IMR-90 (cell line): ENCODE results near the gene TBC1D16. TPM values are rescaled to one million over a fixed set of nuclear protein-coding genes. Genes with fewer than 3 reads are reported as not detected.

Source experiments
- ATAC-seq: fragments of 200-7000 bp; cut with Tn5 transposase; 2 replicates; pipeline ENCODE4 v1.9.1; 2020; ENCODE audit warnings: low read depth, mild to moderate bottlenecking, moderate library complexity
- BruUV-seq: library from RNA; stranded (reverse); fragments of 400-500 nt; replicated peaks from 2 replicates; lab custom pipeline; 2021; lab: Mats Ljungman, UMichigan
- CTCF ChIA-PET: fragments of 300-600 bp; formaldehyde crosslinking; extraction: SDS; loops from one replicate; lab custom pipeline; 2021; ENCODE audit warnings: antibody characterized with exemption; lab: Yijun Ruan, JAX
- POLR2A ChIA-PET: fragments of 300-600 bp; sonication (Branson Sonifier 250); formaldehyde crosslinking; loops from one replicate; lab custom pipeline; 2022; ENCODE audit warnings: antibody characterized with exemption; ENCODE audit not compliant: unreplicated experiment; lab: Charles Lee
- DNase-seq: peaks from one replicate; pipeline ENCODE4 v3.0.0; 2013
- H2AFZ ChIP-seq: replicated peaks from 2 replicates; pipeline ENCODE3; 2013; ENCODE audit warnings: low read length, mild to moderate bottlenecking; ENCODE audit not compliant: poor library complexity
- H2AK5ac ChIP-seq: 2 replicates; pipeline ENCODE4 v1.6.1; 2013; ENCODE audit warnings: low read depth, low read length, inconsistent platforms
- H2AK9ac ChIP-seq: replicated peaks from 2 replicates; pipeline ENCODE3; 2013; ENCODE audit warnings: mild to moderate bottlenecking, low read depth, low read length, moderate library complexity; ENCODE audit not compliant: poor library complexity
- H2BK120ac ChIP-seq: 2 replicates; pipeline ENCODE4 v1.6.1; 2013; ENCODE audit warnings: low read depth, low read length, inconsistent platforms
- H2BK15ac ChIP-seq: 3 replicates; pipeline ENCODE4 v1.6.1; 2013; ENCODE audit warnings: low read depth, low read length, inconsistent platforms
- H2BK20ac ChIP-seq: 2 replicates; pipeline ENCODE4 v1.6.1; 2013; ENCODE audit warnings: low read depth, mild to moderate bottlenecking, inconsistent platforms, low read length, moderate library complexity
- H2BK5ac ChIP-seq: 2 replicates; pipeline ENCODE4 v1.6.1; 2013; ENCODE audit warnings: mild to moderate bottlenecking, low read depth, low read length, inconsistent platforms; ENCODE audit not compliant: poor library complexity, severe bottlenecking
- H3K14ac ChIP-seq: replicated peaks from 2 replicates; pipeline ENCODE4 v1.6.1; 2013; ENCODE audit warnings: low read depth, low read length, inconsistent platforms
- H3K18ac ChIP-seq: 2 replicates; pipeline ENCODE4 v1.6.1; 2013; ENCODE audit warnings: low read depth, low read length, control low read depth
- H3K23ac ChIP-seq: 2 replicates; pipeline ENCODE4 v1.6.1; 2013; ENCODE audit warnings: low read depth, low read length, inconsistent platforms
- H3K27ac ChIP-seq: 2 replicates; pipeline ENCODE4 v1.5.1; 2013; ENCODE audit warnings: mild to moderate bottlenecking, control low read depth, low read length; ENCODE audit not compliant: insufficient read depth
- H3K27me3 ChIP-seq: 2 replicates; pipeline ENCODE4 v1.6.1; 2013; ENCODE audit warnings: low read length; ENCODE audit not compliant: control insufficient read depth, insufficient read depth
- H3K36me3 ChIP-seq: 2 replicates; pipeline ENCODE4 v1.6.1; 2013; ENCODE audit warnings: low read length, mixed read lengths; ENCODE audit not compliant: control insufficient read depth, insufficient read depth
- H3K4ac ChIP-seq: 2 replicates; pipeline ENCODE4 v1.6.1; 2013; ENCODE audit warnings: low read depth, low read length, inconsistent platforms
- H3K4me1 ChIP-seq: 2 replicates; pipeline ENCODE4 v1.6.1; 2013; ENCODE audit warnings: low read length, mixed read lengths; ENCODE audit not compliant: control insufficient read depth, insufficient read depth
- H3K4me2 ChIP-seq: 2 replicates; pipeline ENCODE4 v1.6.1; 2013; ENCODE audit warnings: low read depth, mild to moderate bottlenecking, control low read depth, low read length, moderate library complexity
- H3K4me3 ChIP-seq: 2 replicates; pipeline ENCODE4 v1.5.1; 2013; ENCODE audit warnings: low read depth, mild to moderate bottlenecking, control low read depth, low read length, moderate library complexity; ENCODE audit not compliant: insufficient read depth
- H3K56ac ChIP-seq: 2 replicates; pipeline ENCODE4 v1.6.1; 2013; ENCODE audit warnings: low read length, inconsistent platforms; ENCODE audit not compliant: insufficient read depth; ENCODE audit errors: extremely low read depth
- H3K79me1 ChIP-seq, 2 experiments: 2 replicates each; pipeline ENCODE4 v1.6.1; 2013; ENCODE audit warnings: low read length in 2 of 2, inconsistent platforms in 1 of 2, low read depth in 1 of 2
- H3K9ac ChIP-seq: 2 replicates; pipeline ENCODE4 v1.6.1; 2013; ENCODE audit warnings: low read depth, low read length, control low read depth
- H3K9me1 ChIP-seq: 2 replicates; pipeline ENCODE4 v1.6.1; 2013; ENCODE audit warnings: low read length, inconsistent platforms; ENCODE audit not compliant: insufficient read depth
- H3K9me3 ChIP-seq: 2 replicates; pipeline ENCODE4 v1.6.1; 2013; ENCODE audit warnings: low read length; ENCODE audit not compliant: control insufficient read depth, insufficient read depth
- H4K20me1 ChIP-seq: 2 replicates; pipeline ENCODE4 v1.6.1; 2013; ENCODE audit warnings: low read length, inconsistent platforms; ENCODE audit not compliant: insufficient read depth
- H4K5ac ChIP-seq: 2 replicates; pipeline ENCODE4 v1.6.1; 2013; ENCODE audit warnings: mild to moderate bottlenecking, low read depth, low read length, control low read depth
- H4K8ac ChIP-seq, 2 experiments: 2 replicates each; pipeline ENCODE4 v1.6.1; 2013; ENCODE audit warnings: low read depth in 2 of 2, low read length in 2 of 2, control low read depth in 1 of 2, inconsistent platforms in 1 of 2
- H4K91ac ChIP-seq: 2 replicates; pipeline ENCODE4 v1.6.1; 2013; ENCODE audit warnings: low read depth, low read length, inconsistent platforms; ENCODE audit not compliant: insufficient read depth
- CHD1 ChIP-seq: IDR thresholded peaks from 2 replicates; pipeline ENCODE4 v1.6.1; 2012; ENCODE audit warnings: low read depth, low read length, improper control_type of control experiment
- CTCF ChIP-seq: conservative IDR thresholded peaks from 2 replicates; pipeline ENCODE4 v1.5.1; 2012; ENCODE audit warnings: mild to moderate bottlenecking, low read depth, low read length, improper control_type of control experiment
- ELK1 ChIP-seq: fragments of 150-350 bp; IDR thresholded peaks from 2 replicates; pipeline ENCODE4 v1.6.1; 2016; ENCODE audit warnings: low read depth, mild to moderate bottlenecking, low read length, moderate library complexity, borderline replicate concordance
- FOS ChIP-seq: fragments of 150-350 bp; IDR thresholded peaks from 2 replicates; pipeline ENCODE4 v1.6.1; 2016; ENCODE audit warnings: low read depth, low read length
- MAFK ChIP-seq: IDR thresholded peaks from 2 replicates; pipeline ENCODE4 v1.6.1; 2012; ENCODE audit warnings: low read depth, low read length, improper control_type of control experiment
- MAZ ChIP-seq: IDR thresholded peaks from 2 replicates; pipeline ENCODE4 v1.6.1; 2012; ENCODE audit warnings: low read depth, mild to moderate bottlenecking, low read length, improper control_type of control experiment, moderate library complexity, borderline replicate concordance
- MXI1 ChIP-seq: IDR thresholded peaks from 2 replicates; pipeline ENCODE4 v1.6.1; 2012; ENCODE audit warnings: low read depth, mild to moderate bottlenecking, low read length, moderate library complexity, borderline replicate concordance
- NFE2L2 ChIP-seq: fragments of 150-350 bp; IDR thresholded peaks from 2 replicates; pipeline ENCODE4 v1.6.1; 2016; ENCODE audit warnings: low read depth, mild to moderate bottlenecking, low read length
- RAD21 ChIP-seq: IDR thresholded peaks from 2 replicates; pipeline ENCODE4 v1.6.1; 2012; ENCODE audit warnings: low read length, improper control_type of control experiment
- RCOR1 ChIP-seq: IDR thresholded peaks from 2 replicates; pipeline ENCODE4 v1.6.1; 2012; ENCODE audit warnings: mild to moderate bottlenecking, low read length, improper control_type of control experiment; ENCODE audit not compliant: insufficient replicate concordance
- RFX5 ChIP-seq: IDR thresholded peaks from 2 replicates; pipeline ENCODE4 v1.8.0; 2012; ENCODE audit warnings: low read depth, mild to moderate bottlenecking, low read length, moderate library complexity
- WGBS, 2 experiments: methylation state at CpG; one replicate each; pipeline versions ENCODE4 v1.1.5 to v1.1.7; 2013; ENCODE audit warnings: missing lambda C conversion rate in 2 of 2; ENCODE audit not compliant: insufficient read length in 1 of 2; ENCODE audit errors: extremely low coverage in 2 of 2; 5-methylcytosine and 5-hydroxymethylcytosine counted together
- dilution Hi-C: fragments of 300-500 bp; cut with HindIII; formaldehyde crosslinking; loops from one replicate; pipeline ENCODE4 v1.14.3; 2018; ENCODE audit warnings: low sequenced_read_pairs; ENCODE audit not compliant: unreplicated experiment
- in situ Hi-C: fragments of 300-500 bp; cut with MboI; formaldehyde crosslinking; loops from 3 replicates; pipeline ENCODE4 v1.14.3; 2019; ENCODE audit warnings: low sequenced_read_pairs, inconsistent platforms, mixed read lengths
- intact Hi-C: fragments of 100-400 bp; cut with micrococcal nuclease; formaldehyde crosslinking; loops from 2 replicates; pipeline ENCODE4 v1.10.0; 2022
- polyA plus RNA-seq, 3 experiments: library from polyadenylated mRNA; depleted of rRNA; stranded (reverse); fragments of >200 nt; gene quantifications; 2 replicates each; pipeline ENCODE4 v1.2.3, GENCODE V29; 2012; ENCODE audit warnings: low replicate concordance in 1 of 3
- total RNA-seq: library from RNA; depleted of rRNA; stranded (reverse); fragments of >200 nt; gene quantifications from 2 replicates; pipeline ENCODE4 v1.2.3, GENCODE V29; 2012

Gene TBC1D16
- total and polyA plus RNA-seq, 2 of the 4 experiments (the other 2 are of a cell fraction): 10.1 to 16.7 TPM

GRCh38 chr17:80002690-80003490 lies 32.8 kb downstream of the TBC1D16 start:
- CTCF ChIA-PET: interaction anchor here (1.7 kb wide), 1 partner anchor 9 kb away, joined by 3 read pairs; no protein-coding TSS in a partner anchor
- no peaks in the 10 kb centered on the region for H3K9me1 ChIP-seq
- H2AK5ac ChIP-seq: no peak overlapping the region
- no peak overlapping the region for H2BK15ac ChIP-seq
- H3K4me2 ChIP-seq: no peak overlapping the region
- no peak overlapping the region for H4K91ac ChIP-seq
- H3K14ac ChIP-seq: no peak overlapping the region
- H3K23ac ChIP-seq: no peak overlapping the region
- no peak overlapping the region for H4K8ac ChIP-seq
- in situ Hi-C loops (no loop called here), intact Hi-C loops (no loop called here), dilution Hi-C loops (no loop called here)
- POLR2A ChIA-PET: interaction anchor here (0.6 kb wide), 1 partner anchor 189 kb away, joined by 4 read pairs; no protein-coding TSS in a partner anchor
- no peak overlapping the region for H2AFZ ChIP-seq
- no peak overlapping the region for H3K27ac ChIP-seq
- no peak overlapping the region for H2AK9ac ChIP-seq
- no peak overlapping the region for H3K9ac ChIP-seq
- no TSS peak for BruUV-seq
- no peak overlapping the region for H3K18ac ChIP-seq
- no peak overlapping the region for H2BK120ac ChIP-seq
- DNase-seq (no peak), ATAC-seq (no peak)
- H3K79me1 ChIP-seq: peaks cover 9 to 19% of the 10 kb centered on the region in 2 experiments; a peak in 3 of 4 replicates
- H3K4me3 ChIP-seq: no peak overlapping the region
- no peak overlapping the region for H4K5ac ChIP-seq
- 98% methylated on average over 12 of the region's 30 CpGs; no CpG with 5 or more reads in 1 of the 2 experiments for WGBS, 2 experiments
- no peak overlapping the region for H3K56ac ChIP-seq
- H3K27me3 ChIP-seq: no peaks in the 10 kb centered on the region
- peaks cover 13% of the 10 kb centered on the region for H3K36me3 ChIP-seq
- peaks cover 13% of the 10 kb centered on the region for H4K20me1 ChIP-seq
- H3K4ac ChIP-seq: no peak overlapping the region
- TF ChIP-seq CHD1: no peak
- no peak for TF ChIP-seq MAFK
- TF ChIP-seq NFE2L2: no peak
- no peak for TF ChIP-seq MXI1
- TF ChIP-seq RFX5: no peak
- TF ChIP-seq ELK1: no peak
- no peak for TF ChIP-seq RCOR1
- no peak for TF ChIP-seq FOS
- TF ChIP-seq MAZ: no peak
- TF ChIP-seq RAD21: no peak
- no peak for TF ChIP-seq CTCF
- no peak overlapping the region for H2BK20ac ChIP-seq
- H3K4me1 ChIP-seq: no peaks in the 10 kb centered on the region
- H3K9me3 ChIP-seq: no peaks in the 10 kb centered on the region
- no peak overlapping the region for H2BK5ac ChIP-seq
